Measurements from ENCODE around the gene LRRC55. TPM values are rescaled to one million over a fixed set of nuclear protein-coding genes. Genes with fewer than 3 reads are reported as not detected.
A peak's percentile ranks its signal among the peaks of the same experiment; 100 is the strongest.

Gene LRRC55, protein sequence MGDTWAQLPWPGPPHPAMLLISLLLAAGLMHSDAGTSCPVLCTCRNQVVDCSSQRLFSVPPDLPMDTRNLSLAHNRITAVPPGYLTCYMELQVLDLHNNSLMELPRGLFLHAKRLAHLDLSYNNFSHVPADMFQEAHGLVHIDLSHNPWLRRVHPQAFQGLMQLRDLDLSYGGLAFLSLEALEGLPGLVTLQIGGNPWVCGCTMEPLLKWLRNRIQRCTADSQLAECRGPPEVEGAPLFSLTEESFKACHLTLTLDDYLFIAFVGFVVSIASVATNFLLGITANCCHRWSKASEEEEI
- polyA plus RNA-seq (2013, experiment 1 of 2): 4.3 TPM
- polyA plus RNA-seq (2013, experiment 2 of 2): 4.4 TPM

DNA sequence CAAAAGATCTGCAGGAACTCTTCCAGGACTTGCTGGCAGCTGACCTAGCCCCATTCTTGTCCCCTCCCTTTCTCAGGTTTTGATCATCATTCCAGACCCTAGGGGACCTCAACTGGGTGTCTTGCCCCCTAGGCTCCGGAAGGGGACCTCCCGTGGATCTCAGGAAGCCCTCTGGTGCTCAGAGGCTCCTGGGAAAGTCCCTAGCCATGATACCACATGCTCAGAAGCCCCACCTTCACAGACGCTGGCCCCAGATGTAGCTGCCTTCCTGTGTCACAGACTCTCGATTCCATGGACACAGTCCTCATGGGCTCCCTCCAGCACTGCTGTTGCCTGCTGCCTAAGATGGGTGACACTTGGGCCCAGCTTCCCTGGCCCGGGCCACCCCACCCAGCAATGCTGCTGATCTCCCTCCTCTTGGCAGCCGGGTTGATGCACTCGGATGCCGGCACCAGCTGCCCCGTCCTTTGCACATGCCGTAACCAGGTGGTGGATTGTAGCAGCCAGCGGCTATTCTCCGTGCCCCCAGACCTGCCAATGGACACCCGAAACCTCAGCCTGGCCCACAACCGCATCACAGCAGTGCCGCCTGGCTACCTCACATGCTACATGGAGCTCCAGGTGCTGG is at the start of gene LRRC55:
TSS of gene LRRC55 (plus strand) at position 276 of the 628 bp plus-strand sequence. CDS start at position 346, 70 bp downstream.
- no CpG with 5 or more reads among the region's 15 CpGs for WGBS, 2 donors (ENCODE audit: extremely low coverage in 2 of 2, insufficient read length in 2 of 2, insufficient replicate concordance in 1 of 2)
- Histone ChIP-seq H3K4me3 (ENCODE audit: low read length in 2 of 2) (no peak within 1 kb of the TSS), H2BK5ac (ENCODE audit: low read length) (peak within 1 kb of the TSS; percentile 19), H3K4ac (ENCODE audit: low read length) (no peak within 1 kb of the TSS), H3K4me1 (ENCODE audit: control insufficient read depth in 2 of 2, insufficient read depth in 1 of 2, low read depth in 1 of 2, low read length in 2 of 2) (peaks cover 12 to 17% of the 10 kb centered on the region in 2 donors), H3K9ac (ENCODE audit: low read depth, low read length, poor library complexity) (peak within 1 kb of the TSS; percentile 39), H2AK5ac (ENCODE audit: low read depth, low read length) (peak within 1 kb of the TSS; percentile 10), H4K8ac (ENCODE audit: low read depth, low read length) (no peak within 1 kb of the TSS), H2BK120ac (ENCODE audit: low read depth, low read length) (no peak within 1 kb of the TSS), H3K9me3 (replicated peaks in 1 of 2; ENCODE audit: control insufficient read depth in 2 of 2, insufficient read depth in 1 of 2, low read depth in 1 of 2, low read length in 2 of 2) (no peaks in the 10 kb centered on the region), H3K27ac (replicated peaks; ENCODE audit: low read length) (no peak within 1 kb of the TSS), H2BK15ac (ENCODE audit: low read length) (peak within 1 kb of the TSS; percentile 77), H3K79me1 (ENCODE audit: low read depth, low read length) (no peaks in the 10 kb centered on the region), H2AFZ (ENCODE audit: low read length) (peak within 1 kb of the TSS; percentile 96), H3K14ac (ENCODE audit: low read length) (peak within 1 kb of the TSS; percentile 6), H4K91ac (ENCODE audit: low read depth, low read length, poor library complexity) (no peak within 1 kb of the TSS), H3K18ac (ENCODE audit: low read length) (peak within 1 kb of the TSS; percentile 87), H3K23ac (ENCODE audit: low read depth, low read length, poor library complexity) (no peak within 1 kb of the TSS), H3K36me3 (replicated peaks in 1 of 2; ENCODE audit: control insufficient read depth in 2 of 2, insufficient read depth in 2 of 2, low read length in 2 of 2) (no peaks in the 10 kb centered on the region), H3K27me3 (ENCODE audit: control insufficient read depth in 3 of 3, insufficient read depth in 3 of 3, low read depth in 1 of 3, low read length in 3 of 3) (no peaks in the 10 kb centered on the region), H3K4me2 (ENCODE audit: insufficient read depth, low read length, poor library complexity, severe bottlenecking) (peak within 1 kb of the TSS; percentile 76), H2BK12ac (ENCODE audit: low read length) (peak within 1 kb of the TSS; percentile 53)
- no peak for DNase-seq (ENCODE audit: low spot score)

DNA sequence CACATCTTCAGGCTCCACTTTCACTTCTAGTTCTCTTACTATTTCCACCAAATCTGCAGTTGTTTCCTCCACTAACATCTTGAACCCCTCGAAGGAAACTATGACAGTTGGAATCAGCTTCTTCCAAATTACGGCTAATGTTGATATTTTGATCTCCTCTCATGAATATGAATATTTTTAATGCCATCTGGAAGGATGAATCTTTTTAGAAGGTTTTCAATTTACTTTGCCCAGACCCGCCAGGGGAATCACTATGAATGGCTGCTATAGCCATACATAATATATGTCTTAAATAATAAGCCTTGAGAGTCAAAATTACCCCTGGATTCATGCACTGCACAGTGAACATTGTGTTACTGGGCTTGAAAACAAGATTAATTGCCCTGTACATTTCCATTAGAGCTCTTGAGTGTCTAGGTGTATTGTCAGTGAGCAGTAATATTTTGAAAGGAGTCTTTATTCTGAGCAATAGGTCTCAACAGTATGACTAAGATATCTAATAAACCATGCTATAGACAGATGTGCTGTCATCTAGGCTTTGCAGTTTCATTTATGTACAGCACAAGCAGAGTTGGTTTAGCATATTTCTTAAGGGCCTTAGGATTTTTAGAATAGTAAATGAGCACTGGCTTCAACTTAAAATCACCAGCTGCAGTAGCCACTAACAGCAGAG is 48.3 kb upstream of the LRRC55 start:
- Histone ChIP-seq H2BK5ac (ENCODE audit: low read length) (no peak overlapping the region), H3K4me3 (ENCODE audit: low read length in 2 of 2) (no peak overlapping the region), H3K27ac (replicated peaks; ENCODE audit: low read length) (no peak overlapping the region), H3K36me3 (replicated peaks in 1 of 2; ENCODE audit: control insufficient read depth in 2 of 2, insufficient read depth in 2 of 2, low read length in 2 of 2) (no peaks in the 10 kb centered on the region), H4K8ac (ENCODE audit: low read depth, low read length) (no peak overlapping the region), H4K91ac (ENCODE audit: low read depth, low read length, poor library complexity) (no peak overlapping the region), H3K4me1 (ENCODE audit: control insufficient read depth in 2 of 2, insufficient read depth in 1 of 2, low read depth in 1 of 2, low read length in 2 of 2) (no peaks in the 10 kb centered on the region), H2AFZ (ENCODE audit: low read length) (no peak overlapping the region), H2BK15ac (ENCODE audit: low read length) (no peak overlapping the region), H2BK120ac (ENCODE audit: low read depth, low read length) (no peak overlapping the region), H2AK5ac (ENCODE audit: low read depth, low read length) (no peak overlapping the region), H3K9ac (ENCODE audit: low read depth, low read length, poor library complexity) (no peak overlapping the region), H3K4me2 (ENCODE audit: insufficient read depth, low read length, poor library complexity, severe bottlenecking) (no peak overlapping the region), H3K23ac (ENCODE audit: low read depth, low read length, poor library complexity) (no peak overlapping the region), H2BK12ac (ENCODE audit: low read length) (no peak overlapping the region), H3K18ac (ENCODE audit: low read length) (no peak overlapping the region), H3K9me3 (replicated peaks in 1 of 2; ENCODE audit: control insufficient read depth in 2 of 2, insufficient read depth in 1 of 2, low read depth in 1 of 2, low read length in 2 of 2) (peaks cover 0 to 11% of the 10 kb centered on the region in 2 donors), H3K4ac (ENCODE audit: low read length) (no peak overlapping the region), H3K79me1 (ENCODE audit: low read depth, low read length) (no peaks in the 10 kb centered on the region), H3K27me3 (ENCODE audit: control insufficient read depth in 3 of 3, insufficient read depth in 3 of 3, low read depth in 1 of 3, low read length in 3 of 3) (no peaks in the 10 kb centered on the region), H3K14ac (ENCODE audit: low read length) (no peak overlapping the region)
- DNase-seq (ENCODE audit: low spot score): no peak
- WGBS, 2 donors (ENCODE audit: extremely low coverage in 2 of 2, insufficient read length in 2 of 2, insufficient replicate concordance in 1 of 2): no CpG with 5 or more reads among the region's 3 CpGs

- Histone ChIP-seq H2BK5ac (ENCODE audit: low read length) (no peak overlapping the region), H2BK120ac (ENCODE audit: low read depth, low read length) (no peak overlapping the region), H3K23ac (ENCODE audit: low read depth, low read length, poor library complexity) (no peak overlapping the region), H3K4me3 (ENCODE audit: low read length in 2 of 2) (no peak overlapping the region), H3K4me2 (ENCODE audit: insufficient read depth, low read length, poor library complexity, severe bottlenecking) (no peak overlapping the region), H4K91ac (ENCODE audit: low read depth, low read length, poor library complexity) (no peak overlapping the region), H2AK5ac (ENCODE audit: low read depth, low read length) (no peak overlapping the region), H2BK15ac (ENCODE audit: low read length) (no peak overlapping the region), H3K18ac (ENCODE audit: low read length) (no peak overlapping the region), H4K8ac (ENCODE audit: low read depth, low read length) (no peak overlapping the region), H3K9me3 (replicated peaks in 1 of 2; ENCODE audit: control insufficient read depth in 2 of 2, insufficient read depth in 1 of 2, low read depth in 1 of 2, low read length in 2 of 2) (peaks cover 0 to 13% of the 10 kb centered on the region in 2 donors), H3K4me1 (ENCODE audit: control insufficient read depth in 2 of 2, insufficient read depth in 1 of 2, low read depth in 1 of 2, low read length in 2 of 2) (no peaks in the 10 kb centered on the region), H3K79me1 (ENCODE audit: low read depth, low read length) (no peaks in the 10 kb centered on the region), H2BK12ac (ENCODE audit: low read length) (no peak overlapping the region), H2AFZ (ENCODE audit: low read length) (no peak overlapping the region), H3K36me3 (replicated peaks in 1 of 2; ENCODE audit: control insufficient read depth in 2 of 2, insufficient read depth in 2 of 2, low read length in 2 of 2) (no peaks in the 10 kb centered on the region), H3K27me3 (ENCODE audit: control insufficient read depth in 3 of 3, insufficient read depth in 3 of 3, low read depth in 1 of 3, low read length in 3 of 3) (no peaks in the 10 kb centered on the region), H3K9ac (ENCODE audit: low read depth, low read length, poor library complexity) (no peak overlapping the region), H3K27ac (replicated peaks; ENCODE audit: low read length) (no peak overlapping the region), H3K14ac (ENCODE audit: low read length) (no peak overlapping the region), H3K4ac (ENCODE audit: low read length) (no peak overlapping the region)
- DNase-seq (ENCODE audit: low spot score): no peak
- WGBS, 2 donors (ENCODE audit: extremely low coverage in 2 of 2, insufficient read length in 2 of 2, insufficient replicate concordance in 1 of 2): no CpG with 5 or more reads among the region's 1 CpG
Observed at GRCh38 chr11:57134284-57134683, 47.5 kb upstream of the LRRC55 start.
